ENCODE data around the gene TMEM141.

TMEM141 gene

GRCh38 chr9:136796238-136796774, 5.2 kb downstream of the TMEM141 start, which contains the start of gene CCDC183:
Gene CCDC183, plus strand, starts transcription at chr9:136796338. Its CDS starts 60 bp downstream, at chr9:136796398.
- TF ChIP-seq, protein P1, sequence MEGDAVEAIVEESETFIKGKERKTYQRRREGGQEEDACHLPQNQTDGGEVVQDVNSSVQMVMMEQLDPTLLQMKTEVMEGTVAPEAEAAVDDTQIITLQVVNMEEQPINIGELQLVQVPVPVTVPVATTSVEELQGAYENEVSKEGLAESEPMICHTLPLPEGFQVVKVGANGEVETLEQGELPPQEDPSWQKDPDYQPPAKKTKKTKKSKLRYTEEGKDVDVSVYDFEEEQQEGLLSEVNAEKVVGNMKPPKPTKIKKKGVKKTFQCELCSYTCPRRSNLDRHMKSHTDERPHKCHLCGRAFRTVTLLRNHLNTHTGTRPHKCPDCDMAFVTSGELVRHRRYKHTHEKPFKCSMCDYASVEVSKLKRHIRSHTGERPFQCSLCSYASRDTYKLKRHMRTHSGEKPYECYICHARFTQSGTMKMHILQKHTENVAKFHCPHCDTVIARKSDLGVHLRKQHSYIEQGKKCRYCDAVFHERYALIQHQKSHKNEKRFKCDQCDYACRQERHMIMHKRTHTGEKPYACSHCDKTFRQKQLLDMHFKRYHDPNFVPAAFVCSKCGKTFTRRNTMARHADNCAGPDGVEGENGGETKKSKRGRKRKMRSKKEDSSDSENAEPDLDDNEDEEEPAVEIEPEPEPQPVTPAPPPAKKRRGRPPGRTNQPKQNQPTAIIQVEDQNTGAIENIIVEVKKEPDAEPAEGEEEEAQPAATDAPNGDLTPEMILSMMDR (conservative IDR thresholded peaks at IDR 0.05): no peak
- H3K27ac ChIP-seq: peak within 1 kb of the TSS; percentile 100

DNA sequence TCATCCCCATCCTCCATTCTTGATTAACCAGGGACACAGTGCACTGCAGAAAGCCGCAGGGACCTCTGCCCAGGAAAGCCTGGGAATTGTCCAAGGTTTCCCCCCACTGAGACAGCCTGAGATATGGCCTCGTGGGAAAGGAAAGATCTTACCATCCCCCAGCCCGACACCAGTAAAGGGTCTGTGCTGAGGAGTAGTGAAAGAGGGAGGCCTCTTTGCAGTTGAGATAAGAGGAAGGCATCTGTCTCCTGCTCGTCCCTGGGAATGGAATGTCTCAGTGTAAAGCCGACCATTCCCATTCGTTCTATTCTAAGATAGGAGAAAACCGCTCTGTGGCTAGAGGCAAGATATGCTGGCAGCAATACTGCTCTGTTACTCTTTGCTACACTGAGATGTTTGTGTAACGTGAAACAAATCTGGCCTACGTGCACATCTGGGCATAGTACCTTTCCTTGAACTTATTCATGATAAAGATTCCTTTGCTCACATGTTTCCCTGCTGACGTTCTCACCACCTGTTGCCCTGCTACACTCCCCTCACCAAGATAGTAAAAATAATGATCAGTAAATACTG, 5.7 kb downstream of the TMEM141 start:
- H3K27ac ChIP-seq: peak overlapping the region; percentile 100

DNA sequence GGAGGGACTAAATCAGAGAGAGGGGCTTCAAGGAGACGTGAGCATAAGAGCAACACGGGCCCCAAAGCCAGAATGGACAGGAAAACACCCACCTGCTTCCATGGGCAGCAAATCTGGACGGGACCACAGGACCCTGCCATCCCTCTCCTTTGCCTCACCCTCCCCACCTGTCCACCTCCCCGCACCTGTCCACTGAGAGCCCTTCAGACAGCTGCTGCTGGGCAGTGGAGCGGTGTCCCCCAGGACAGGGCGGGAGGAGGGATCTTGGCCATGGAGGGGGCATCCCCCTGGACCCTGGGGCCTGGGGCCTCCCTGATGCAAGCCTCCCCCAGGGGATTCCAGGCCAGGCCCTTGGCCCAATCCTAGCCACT, 7.5 kb downstream of the TMEM141 start:
- H3K27ac ChIP-seq: peak overlapping the region; percentile 100
- TF ChIP-seq, protein P1 (conservative IDR thresholded peaks at IDR 0.05): no peak

GRCh38 chr9:136799079-136799853, 8.1 kb downstream of the TMEM141 start:
- TF ChIP-seq, protein P1 (conservative IDR thresholded peaks at IDR 0.05): no peak
- peak overlapping the region; percentile 100 for H3K27ac ChIP-seq

DNA sequence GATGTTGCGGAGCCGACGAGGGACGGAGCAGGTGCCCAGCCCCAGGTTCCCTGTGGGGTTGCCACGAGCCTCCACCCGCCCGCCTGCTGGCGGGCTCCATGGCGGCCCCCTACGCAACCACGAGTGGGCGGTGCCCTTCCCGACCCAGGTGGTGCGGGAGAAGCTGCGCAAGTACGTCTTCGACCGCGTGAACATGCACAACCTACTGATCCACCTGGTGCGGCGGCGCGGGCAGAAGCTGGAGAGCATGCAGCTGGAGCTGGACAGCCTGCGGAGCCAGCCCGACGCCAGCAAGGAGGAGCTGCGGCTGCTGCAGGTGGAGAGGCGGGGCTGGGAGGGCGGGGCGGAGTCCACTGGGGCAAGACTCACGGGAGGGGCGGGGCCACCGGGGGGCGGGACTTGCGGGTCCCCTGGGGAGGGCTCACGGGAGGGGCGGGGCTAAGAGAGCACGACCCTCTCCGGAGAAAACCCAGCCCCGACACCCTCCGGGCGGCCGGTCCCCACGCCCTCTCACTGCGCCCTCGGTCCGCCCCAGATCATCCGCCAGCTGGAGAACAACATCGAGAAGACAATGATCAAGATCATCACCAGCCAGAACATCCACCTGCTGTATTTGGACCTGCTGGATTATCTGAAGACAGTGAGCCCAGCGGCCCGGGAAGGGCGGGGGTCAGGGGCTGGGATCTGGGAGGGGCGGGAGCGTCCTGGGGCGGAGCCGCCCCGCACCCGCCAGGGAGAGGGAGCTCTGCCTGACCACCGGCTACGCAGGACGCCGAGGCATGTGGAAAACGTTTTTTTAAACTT, 8.9 kb downstream of the TMEM141 start:
- TF ChIP-seq, protein P1 (conservative IDR thresholded peaks at IDR 0.05): no peak
- H3K27ac ChIP-seq: peak overlapping the region; percentile 100

GRCh38 chr9:136802321-136802720, 11.2 kb downstream of the TMEM141 start:
- TF ChIP-seq, protein P1 (conservative IDR thresholded peaks at IDR 0.05): no peak
- peak overlapping the region; percentile 100 for H3K27ac ChIP-seq

DNA sequence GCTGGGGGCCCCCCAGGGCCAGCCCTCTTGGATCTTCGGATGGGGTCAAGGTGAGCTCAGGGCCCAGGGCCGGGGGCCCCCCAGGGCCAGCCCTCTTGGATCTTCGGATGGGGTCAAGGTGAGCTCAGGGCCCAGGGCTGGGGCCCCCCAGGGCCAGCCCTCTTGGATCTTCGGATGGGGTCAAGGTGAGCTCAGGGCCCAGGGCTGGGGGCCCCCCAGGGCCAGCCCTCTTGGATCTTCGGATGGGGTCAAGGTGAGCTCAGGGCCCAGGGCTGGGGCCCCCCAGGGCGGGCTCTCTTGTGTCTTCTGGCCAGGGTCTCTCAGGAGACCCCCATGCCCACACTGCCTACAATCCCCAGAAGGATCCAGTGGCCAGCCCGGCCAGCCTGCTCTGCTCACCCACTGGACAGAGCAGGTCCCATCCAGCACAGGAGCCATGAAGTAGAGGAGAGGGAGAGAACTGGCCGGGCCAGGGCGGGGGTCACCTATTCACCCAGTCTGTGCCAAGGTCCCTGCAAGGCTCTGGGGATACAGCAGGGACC, 11.9 kb downstream of the TMEM141 start:
- peak overlapping the region; percentile 99 for H3K27ac ChIP-seq

All from VCaP (cell line).